ENCODE results near the gene ALCAM. TPM values are rescaled to one million over a fixed set of nuclear protein-coding genes. Genes with fewer than 3 reads are reported as not detected.

ALCAM gene
- total RNA-seq, result 10 to 100 TPM in 3 of 4 donors, 1 to 10 TPM in 1; 9.4 to 25.9 (median 16.6) TPM

GRCh38 chr3:105366326-105367062, at the start of gene ALCAM:
Gene ALCAM, plus strand, starts transcription at chr3:105366909.
- H3K9me3 ChIP-seq, result no peaks in the 10 kb centered on the region
- peak within 1 kb of the TSS; percentile 54 to 78 (median 60) for H3K4me3 ChIP-seq
- TF ChIP-seq, protein P1, sequence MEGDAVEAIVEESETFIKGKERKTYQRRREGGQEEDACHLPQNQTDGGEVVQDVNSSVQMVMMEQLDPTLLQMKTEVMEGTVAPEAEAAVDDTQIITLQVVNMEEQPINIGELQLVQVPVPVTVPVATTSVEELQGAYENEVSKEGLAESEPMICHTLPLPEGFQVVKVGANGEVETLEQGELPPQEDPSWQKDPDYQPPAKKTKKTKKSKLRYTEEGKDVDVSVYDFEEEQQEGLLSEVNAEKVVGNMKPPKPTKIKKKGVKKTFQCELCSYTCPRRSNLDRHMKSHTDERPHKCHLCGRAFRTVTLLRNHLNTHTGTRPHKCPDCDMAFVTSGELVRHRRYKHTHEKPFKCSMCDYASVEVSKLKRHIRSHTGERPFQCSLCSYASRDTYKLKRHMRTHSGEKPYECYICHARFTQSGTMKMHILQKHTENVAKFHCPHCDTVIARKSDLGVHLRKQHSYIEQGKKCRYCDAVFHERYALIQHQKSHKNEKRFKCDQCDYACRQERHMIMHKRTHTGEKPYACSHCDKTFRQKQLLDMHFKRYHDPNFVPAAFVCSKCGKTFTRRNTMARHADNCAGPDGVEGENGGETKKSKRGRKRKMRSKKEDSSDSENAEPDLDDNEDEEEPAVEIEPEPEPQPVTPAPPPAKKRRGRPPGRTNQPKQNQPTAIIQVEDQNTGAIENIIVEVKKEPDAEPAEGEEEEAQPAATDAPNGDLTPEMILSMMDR (IDR thresholded peaks at IDR 0.05), result peak; percentile 22 to 51 (median 35)
- TF ChIP-seq POLR2AphosphoS5 (IDR thresholded peaks at IDR 0.05), result peak; percentile 60 to 75 (median 69)
- peak; percentile 87 for TF ChIP-seq POLR2A (IDR thresholded peaks at IDR 0.05)
- TF ChIP-seq EP300 (IDR thresholded peaks at IDR 0.05; ENCODE audit: low read depth), result no peak
- H3K27ac ChIP-seq, result peak within 1 kb of the TSS; percentile 83 to 91 (median 89)
- peaks cover 12% of the 10 kb centered on the region for H3K27me3 ChIP-seq
- in situ Hi-C loops (cut with MboI; ENCODE audit: low pct_ligation_motif_present in 1 of 4, low pct_unique_long_range_greater_than_20kb in 1 of 4, low sequenced_read_pairs in 3 of 4) (loop anchor here in 1 of 4 donors (25.0 kb wide), 1 partner anchor 754 kb away; no protein-coding TSS in a partner anchor), intact Hi-C loops (cut with DNase I; ENCODE audit: low total_unique reads) (no loop called here)
- DNase-seq, result peak; percentile 93
- WGBS, 2 donors (ENCODE audit: low coverage in 1 of 2), result 0% methylated on average over 5 to 48 of the region's 48 CpGs
- peaks cover 0 to 42% (median 23%) of the 10 kb centered on the region in 4 donors for H3K4me1 ChIP-seq
- H3K36me3 ChIP-seq, result no peaks in the 10 kb centered on the region

GRCh38 chr3:105317841-105318240, 48.9 kb upstream of the ALCAM start:
- H3K4me1 ChIP-seq, result no peaks in the 10 kb centered on the region
- no peak overlapping the region for H3K4me3 ChIP-seq
- H3K36me3 ChIP-seq, result no peaks in the 10 kb centered on the region
- no peak overlapping the region for H3K27ac ChIP-seq
- DNase-seq, result no peak
- 38% methylated on average over 1 of the region's 1 CpG; no CpG with 5 or more reads in 1 of the 2 donors for WGBS, 2 donors (ENCODE audit: low coverage in 1 of 2)
- H3K27me3 ChIP-seq, result no peaks in the 10 kb centered on the region
- H3K9me3 ChIP-seq, result no peaks in the 10 kb centered on the region
- in situ Hi-C loops (cut with MboI; ENCODE audit: low pct_ligation_motif_present in 1 of 4, low pct_unique_long_range_greater_than_20kb in 1 of 4, low sequenced_read_pairs in 3 of 4) (no loop called here), intact Hi-C loops (cut with DNase I; ENCODE audit: low total_unique reads) (no loop called here)
- TF ChIP-seq, protein P1 (IDR thresholded peaks at IDR 0.05), result no peak
- TF ChIP-seq EP300 (IDR thresholded peaks at IDR 0.05; ENCODE audit: low read depth) (no peak), POLR2AphosphoS5 (IDR thresholded peaks at IDR 0.05) (no peak), POLR2A (IDR thresholded peaks at IDR 0.05) (no peak)

- in situ Hi-C loops (cut with MboI; ENCODE audit: low pct_ligation_motif_present in 1 of 4, low pct_unique_long_range_greater_than_20kb in 1 of 4, low sequenced_read_pairs in 3 of 4) (no loop called here), intact Hi-C loops (cut with DNase I; ENCODE audit: low total_unique reads) (no loop called here)
- Histone ChIP-seq H3K4me3 (no peak overlapping the region), H3K27ac (no peak overlapping the region), H3K27me3 (no peaks in the 10 kb centered on the region), H3K4me1 (no peaks in the 10 kb centered on the region), H3K36me3 (no peaks in the 10 kb centered on the region), H3K9me3 (no peaks in the 10 kb centered on the region)
- DNase-seq, result no peak
- no peak for TF ChIP-seq POLR2A (IDR thresholded peaks at IDR 0.05)
- TF ChIP-seq, protein P1 (IDR thresholded peaks at IDR 0.05), result no peak
- no peak for TF ChIP-seq POLR2AphosphoS5 (IDR thresholded peaks at IDR 0.05)
- no peak for TF ChIP-seq EP300 (IDR thresholded peaks at IDR 0.05; ENCODE audit: low read depth)
- 68 to 69% methylated on average over 3 of the region's 3 CpGs for WGBS, 2 donors (ENCODE audit: low coverage in 1 of 2)
Measured at GRCh38 chr3:105322570-105323273, 44.0 kb upstream of the ALCAM start.

DNA sequence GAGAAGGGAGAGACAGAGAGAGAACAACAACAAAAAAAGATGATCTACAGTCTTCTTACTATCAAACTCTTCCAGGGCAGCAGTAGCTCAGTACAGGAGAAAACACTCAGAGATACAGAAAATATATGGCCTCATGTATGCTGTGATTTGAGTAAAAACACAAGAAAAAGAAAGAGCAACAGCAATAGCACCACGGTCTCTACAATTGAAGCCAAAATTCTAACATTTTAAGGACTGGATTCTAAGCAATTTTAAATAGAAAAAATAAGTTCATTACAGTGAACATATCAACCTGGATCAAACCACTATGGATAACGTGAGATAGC, 43.5 kb upstream of the ALCAM start:
- Histone ChIP-seq H3K9me3 (no peaks in the 10 kb centered on the region), H3K4me1 (no peaks in the 10 kb centered on the region), H3K36me3 (no peaks in the 10 kb centered on the region), H3K4me3 (no peak overlapping the region), H3K27me3 (no peaks in the 10 kb centered on the region), H3K27ac (no peak overlapping the region)
- WGBS, 2 donors (ENCODE audit: low coverage in 1 of 2), result 44 to 55% methylated on average over 2 of the region's 2 CpGs
- TF ChIP-seq POLR2AphosphoS5 (IDR thresholded peaks at IDR 0.05), result no peak
- intact Hi-C loops (cut with DNase I; ENCODE audit: low total_unique reads), result no loop called here
- in situ Hi-C loops (cut with MboI; ENCODE audit: low pct_ligation_motif_present in 1 of 4, low pct_unique_long_range_greater_than_20kb in 1 of 4, low sequenced_read_pairs in 3 of 4), result no loop called here
- no peak for DNase-seq

Measured in transverse colon (tissue), 4 donors.